ENCODE measurements around the gene DIAPH1.

The DIAPH1 gene

GRCh38 chr5:141485321-141486055, 133.3 kb downstream of the DIAPH1 start:
- no peak for DNase-seq (ENCODE audit: low read depth in 1 of 2, low spot score in 1 of 2)

- no peak for DNase-seq (ENCODE audit: low read depth in 1 of 2, low spot score in 1 of 2)
Observed at GRCh38 chr5:141484641-141485311, 134.0 kb downstream of the DIAPH1 start, which contains the start of gene PCDHGC4. Gene PCDHGC4, plus strand, starts transcription at chr5:141485030. Its CDS starts 144 bp downstream, at chr5:141485174.

- DNase-seq (ENCODE audit: low read depth in 1 of 2, low spot score in 1 of 2), result no peak
Observed at GRCh38 chr5:141484310-141484640, 134.5 kb downstream of the DIAPH1 start.

- no peak for DNase-seq (ENCODE audit: low read depth in 1 of 2, low spot score in 1 of 2)
Observed at GRCh38 chr5:141483902-141484301, 134.9 kb downstream of the DIAPH1 start.

GRCh38 chr5:141479776-141480175, 139.0 kb downstream of the DIAPH1 start:
- no peak for DNase-seq (ENCODE audit: low read depth in 1 of 2, low spot score in 1 of 2)

GRCh38 chr5:141478321-141478945, 140.4 kb downstream of the DIAPH1 start:
- no peak for DNase-seq (ENCODE audit: low read depth in 1 of 2, low spot score in 1 of 2)

- DNase-seq (ENCODE audit: low read depth in 1 of 2, low spot score in 1 of 2), result no peak
Observed at GRCh38 chr5:141477815-141478214, 141.0 kb downstream of the DIAPH1 start.

GRCh38 chr5:141477044-141477575, 141.7 kb downstream of the DIAPH1 start:
- DNase-seq (ENCODE audit: low read depth in 1 of 2, low spot score in 1 of 2), result no peak

GRCh38 chr5:141476132-141476911, 142.5 kb downstream of the DIAPH1 start:
- DNase-seq (ENCODE audit: low read depth in 1 of 2, low spot score in 1 of 2), result no peak

- peak in 1 of 2 donors; percentile 43 for DNase-seq (ENCODE audit: low read depth in 1 of 2, low spot score in 1 of 2)
Observed at GRCh38 chr5:141475625-141476131, 143.1 kb downstream of the DIAPH1 start, which contains the start of gene PCDHGC3. Gene PCDHGC3, plus strand, starts transcription at chr5:141475966. Its CDS starts 151 bp downstream, at chr5:141476117.

GRCh38 chr5:141465351-141465750, 153.4 kb downstream of the DIAPH1 start:
- DNase-seq (ENCODE audit: low read depth in 1 of 2, low spot score in 1 of 2), result no peak
